ENCODE measurements around the gene PAK3.
A peak's percentile ranks its signal among the peaks of the same experiment; 100 is the strongest.

The PAK3 gene

GRCh38 chrX:111095974-111096895, at the start of gene PAK3:
Gene PAK3 (plus strand): TSS chrX:111096191. CDS start chrX:111123104, 26,913 bp downstream.
- DNase-seq = peak; percentile 80

- DNase-seq = no peak
Observed at GRCh38 chrX:111047575-111047974, 48.4 kb upstream of the PAK3 start.

- DNase-seq = no peak
Observed at GRCh38 chrX:111052478-111052877, 43.5 kb upstream of the PAK3 start.

- DNase-seq = no peak
Observed at GRCh38 chrX:111071542-111072277, 24.3 kb upstream of the PAK3 start.

GRCh38 chrX:111083081-111083480, 12.9 kb upstream of the PAK3 start:
- peak; percentile 3 for DNase-seq

GRCh38 chrX:111086591-111087006, 9.4 kb upstream of the PAK3 start:
- DNase-seq = peak; percentile 18

- no peak for DNase-seq
Observed at GRCh38 chrX:111088628-111089027, 7.4 kb upstream of the PAK3 start.

GRCh38 chrX:111090458-111090857, 5.5 kb upstream of the PAK3 start:
- DNase-seq = no peak

- no peak for DNase-seq
Observed at GRCh38 chrX:111098874-111099273, 2.9 kb downstream of the PAK3 start.

- peak; percentile 8 for DNase-seq
Observed at GRCh38 chrX:111100191-111100590, 4.2 kb downstream of the PAK3 start.

GRCh38 chrX:111101580-111101979, 5.6 kb downstream of the PAK3 start:
- DNase-seq = no peak

GRCh38 chrX:111102636-111103035, 6.6 kb downstream of the PAK3 start:
- DNase-seq = no peak

DNA sequence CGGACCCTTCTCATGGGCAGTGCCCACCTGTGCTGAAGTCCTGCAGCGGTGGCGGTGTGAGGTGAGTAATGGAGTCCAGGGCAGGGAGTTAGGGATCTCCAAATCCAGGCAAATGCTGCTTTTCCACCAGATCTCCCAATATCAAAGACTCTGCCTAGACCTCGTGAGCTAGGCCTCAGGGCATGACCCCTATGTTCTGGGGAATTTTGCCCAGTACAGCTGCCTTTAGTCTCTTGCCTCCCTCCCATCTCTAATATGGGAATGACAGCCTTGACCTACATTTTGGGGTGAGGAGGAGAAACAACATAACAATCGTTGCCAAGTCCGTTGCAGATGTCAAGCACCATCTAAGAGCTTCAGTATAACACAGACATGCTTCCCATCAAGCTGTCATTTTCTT, 7.3 kb downstream of the PAK3 start:
- no peak for DNase-seq

DNA sequence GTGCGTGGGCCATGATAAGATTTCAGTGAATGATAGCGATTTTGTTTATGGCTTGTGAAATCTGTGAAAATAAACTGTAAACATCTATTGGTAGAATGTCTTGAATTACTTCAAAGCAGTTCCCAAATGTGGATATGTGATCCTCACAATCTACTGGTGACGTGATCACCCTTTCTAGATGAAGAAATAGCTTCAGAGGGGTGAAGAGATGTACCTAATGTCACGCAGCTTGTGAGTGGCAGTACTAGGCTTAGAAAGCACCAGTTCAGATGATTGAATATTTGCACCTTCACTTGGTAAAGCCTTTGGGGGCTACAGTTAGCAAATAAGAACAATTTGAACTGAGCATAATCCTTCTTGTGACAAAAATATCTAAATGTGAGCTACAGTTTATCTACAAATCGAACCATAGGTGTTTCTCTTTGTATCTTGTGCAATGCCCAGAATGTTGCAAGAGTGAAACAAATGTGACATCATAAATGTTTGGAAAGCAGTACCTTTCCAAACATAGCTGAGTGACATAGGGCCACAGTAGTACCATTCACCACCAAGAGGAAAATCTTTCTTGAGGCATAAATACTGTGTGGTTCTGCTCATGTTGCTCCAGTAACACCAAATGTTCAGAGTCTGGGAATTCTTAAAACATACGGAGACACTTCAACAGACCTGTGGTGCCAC, 14.2 kb downstream of the PAK3 start:
- no peak for DNase-seq

DNA sequence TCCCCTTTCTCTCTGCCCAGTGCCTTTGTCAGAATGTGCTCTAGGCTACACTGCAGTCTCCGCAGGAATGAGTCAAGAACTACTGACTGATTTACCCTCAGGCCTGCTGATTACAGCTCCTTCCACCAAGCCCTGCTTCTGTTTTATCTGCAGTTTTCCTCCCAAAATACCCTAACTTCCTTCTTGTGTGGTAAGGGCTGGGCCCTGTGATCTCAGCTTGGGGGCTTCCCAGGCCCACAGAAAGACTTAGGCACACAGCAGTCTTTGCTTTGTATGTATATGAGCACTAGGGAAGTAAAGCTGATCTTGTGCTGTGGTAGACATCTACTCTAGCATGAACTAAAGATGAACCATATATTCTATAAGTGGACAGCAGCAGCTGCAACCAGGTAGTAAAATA, 18.8 kb downstream of the PAK3 start:
- no peak for DNase-seq

DNA sequence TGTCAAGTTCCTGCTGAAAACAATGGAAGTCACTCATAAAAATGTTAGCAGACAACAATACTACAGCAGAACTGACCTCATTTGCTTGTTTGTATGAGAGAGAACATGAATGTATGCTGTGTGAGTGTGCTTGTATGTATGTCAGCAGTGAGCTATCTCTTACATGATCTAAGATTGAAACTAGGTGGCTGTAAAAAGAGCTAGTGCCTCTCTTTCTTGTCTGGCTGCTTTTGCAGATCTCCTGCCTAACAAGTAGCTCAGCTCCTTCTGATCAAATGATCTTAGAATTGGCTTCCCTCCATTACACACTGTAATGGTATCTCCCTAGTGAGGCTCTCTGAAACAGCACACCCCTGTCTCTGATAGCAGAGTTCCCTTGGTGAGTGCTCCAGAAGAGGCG, 20.7 kb downstream of the PAK3 start:
- DNase-seq = no peak

DNA sequence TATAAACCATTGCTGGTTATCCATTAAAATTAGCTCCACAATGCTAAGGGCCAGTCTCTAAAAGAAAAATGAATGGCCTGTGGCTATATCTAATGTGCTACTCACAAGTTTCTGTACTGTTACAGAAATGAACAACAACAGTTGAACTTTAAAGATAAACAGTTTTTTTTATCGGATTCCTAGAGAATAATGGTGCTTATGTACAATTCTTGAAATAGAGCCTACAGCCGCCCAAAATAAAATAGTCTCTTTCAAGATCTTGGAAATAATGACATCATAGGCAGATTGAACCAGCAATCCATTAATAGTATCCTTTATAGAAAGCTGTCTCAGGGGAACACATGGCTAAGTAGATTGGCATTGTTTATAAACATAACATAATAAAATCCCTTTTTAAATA, 23.4 kb downstream of the PAK3 start:
- no peak for DNase-seq

- DNase-seq = no peak
Observed at GRCh38 chrX:111123125-111123524, 27.1 kb downstream of the PAK3 start.

DNA sequence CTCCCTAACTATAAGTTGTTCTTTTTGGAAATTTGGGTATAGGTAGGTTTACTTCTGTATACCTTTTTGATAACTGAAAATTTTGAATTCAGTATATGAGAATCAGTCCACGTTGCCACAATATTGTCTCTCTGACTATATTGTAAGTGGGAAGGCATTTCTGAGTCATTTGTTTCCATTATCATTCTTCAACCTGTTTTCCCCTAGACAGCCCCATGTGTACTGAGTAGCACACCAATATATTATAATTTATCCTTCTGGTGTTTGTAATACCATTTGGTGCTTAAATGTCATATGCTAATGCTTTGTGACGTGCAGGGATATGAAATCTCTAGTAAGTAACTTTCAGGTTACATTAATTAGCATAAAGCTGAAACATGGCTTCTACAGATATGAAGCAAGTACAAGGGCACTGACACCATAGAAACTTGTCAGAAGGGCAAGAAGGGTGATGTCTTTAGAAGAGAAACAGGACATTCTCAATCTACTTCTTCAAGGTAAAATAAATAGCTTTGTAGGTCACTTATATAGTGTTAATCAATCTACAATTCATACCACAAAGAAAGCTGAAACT, 27.7 kb downstream of the PAK3 start:
- no peak for DNase-seq

DNA sequence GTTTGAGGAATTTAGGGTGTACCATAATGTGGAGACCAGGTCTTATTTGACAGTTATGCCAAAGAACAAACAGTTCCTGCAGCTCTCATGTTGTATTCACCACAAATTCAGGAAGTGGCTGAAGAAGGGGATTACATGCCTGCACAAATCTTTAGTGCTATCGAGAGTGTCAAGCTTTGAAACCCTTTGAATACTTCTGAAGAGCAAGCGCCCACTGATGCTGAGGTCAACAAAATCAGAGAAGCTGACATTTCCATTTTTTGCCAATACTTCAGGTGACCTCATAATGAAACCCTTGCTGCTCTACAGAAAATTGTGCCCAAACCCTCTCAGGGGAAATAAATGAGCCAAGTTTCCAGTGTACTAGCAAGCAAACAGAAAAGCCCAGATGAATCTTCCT, 28.4 kb downstream of the PAK3 start:
- no peak for DNase-seq

GRCh38 chrX:111127038-111127437, 31.0 kb downstream of the PAK3 start:
- DNase-seq = no peak

- no peak for DNase-seq
Observed at GRCh38 chrX:111129921-111130320, 33.9 kb downstream of the PAK3 start.

DNA sequence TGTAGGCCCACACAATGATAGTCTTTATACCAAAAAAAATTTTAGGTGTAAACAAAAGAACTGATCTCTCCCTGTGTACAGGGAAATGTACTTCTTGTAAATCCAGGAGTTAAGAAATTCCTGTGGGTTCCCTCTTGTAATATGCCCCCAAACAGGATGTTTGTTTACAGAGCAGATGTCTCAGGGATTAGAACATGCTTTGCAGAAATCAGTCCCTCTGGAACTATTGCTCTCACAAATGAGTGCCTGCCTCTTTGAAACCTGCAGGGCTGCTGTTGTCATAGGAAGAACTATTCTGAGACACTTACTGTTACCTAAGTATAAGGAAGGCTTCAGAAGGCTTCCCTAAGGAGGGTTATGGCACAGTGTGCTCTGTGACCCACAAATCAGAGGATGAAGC, 35.6 kb downstream of the PAK3 start:
- no peak for DNase-seq

Measured in DMS79 treated with DMSO at 0.1 percent for 48 hours (cell line).